Glomerular visceral epithelial cell (primary cell): ENCODE measurements around the gene GDPD4.

Experiments used
- DNase-seq: peaks from one replicate; pipeline ENCODE4 v3.0.0-alpha.2; 2016; ENCODE audit errors: extremely low spot score

The GDPD4 gene

DNA sequence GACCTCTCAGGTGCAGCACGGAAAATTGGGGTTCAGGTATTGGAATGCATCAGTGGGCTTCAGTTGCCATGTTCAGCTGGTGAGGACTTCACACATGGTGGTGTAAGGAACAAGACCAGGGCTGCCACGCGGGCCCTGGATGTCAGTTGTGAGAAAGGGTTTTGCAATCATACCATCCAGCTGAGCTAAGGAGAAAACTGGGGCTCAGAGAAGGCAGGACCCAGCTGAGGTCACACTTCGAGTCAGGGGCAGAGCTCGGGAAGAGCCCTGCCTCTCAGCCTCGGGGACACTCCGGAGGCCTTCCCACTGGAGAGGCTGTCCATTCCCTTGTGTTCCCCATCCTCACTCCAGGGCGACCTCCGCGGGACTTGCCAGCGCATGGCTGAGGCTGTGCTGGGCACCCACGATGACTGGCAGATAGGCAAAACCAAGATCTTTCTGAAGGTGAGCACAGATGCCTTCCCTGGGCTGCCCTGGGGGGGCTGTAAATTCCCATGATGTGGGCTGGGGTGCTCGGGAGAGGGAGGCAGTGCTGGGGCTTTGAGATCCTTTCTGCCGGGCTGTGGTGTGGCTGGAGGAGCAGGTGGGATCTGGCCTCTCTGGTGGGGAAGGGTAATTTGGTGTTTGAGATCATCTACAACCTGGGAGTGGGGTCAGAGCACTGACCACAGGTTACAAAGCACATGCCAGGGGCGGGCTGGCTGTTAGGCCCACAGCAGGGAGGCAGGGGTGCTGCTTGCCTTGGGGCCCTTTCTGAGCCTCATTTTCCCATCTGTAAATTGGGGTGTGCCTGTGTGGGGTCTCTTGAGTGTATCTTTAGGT is 126.3 kb downstream of the GDPD4 start:
- no peak for DNase-seq

DNA sequence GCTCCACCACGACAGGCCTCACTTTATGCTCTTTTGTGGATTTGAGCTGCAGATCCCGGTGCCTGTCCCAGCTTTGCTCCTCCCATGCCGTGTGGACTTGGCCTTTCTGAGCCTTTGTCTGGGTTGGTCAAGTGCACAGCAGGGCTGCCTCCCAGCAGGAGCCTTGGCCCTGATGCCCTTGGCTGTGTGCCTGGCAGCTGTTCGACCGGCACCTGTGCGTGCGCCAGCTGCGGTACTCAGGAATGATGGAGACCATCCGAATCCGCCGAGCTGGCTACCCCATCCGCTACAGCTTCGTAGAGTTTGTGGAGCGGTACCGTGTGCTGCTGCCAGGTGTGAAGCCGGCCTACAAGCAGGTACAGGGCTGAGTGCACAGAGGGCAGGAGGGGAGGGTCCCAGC is 126.9 kb downstream of the GDPD4 start:
- DNase-seq, result no peak

DNA sequence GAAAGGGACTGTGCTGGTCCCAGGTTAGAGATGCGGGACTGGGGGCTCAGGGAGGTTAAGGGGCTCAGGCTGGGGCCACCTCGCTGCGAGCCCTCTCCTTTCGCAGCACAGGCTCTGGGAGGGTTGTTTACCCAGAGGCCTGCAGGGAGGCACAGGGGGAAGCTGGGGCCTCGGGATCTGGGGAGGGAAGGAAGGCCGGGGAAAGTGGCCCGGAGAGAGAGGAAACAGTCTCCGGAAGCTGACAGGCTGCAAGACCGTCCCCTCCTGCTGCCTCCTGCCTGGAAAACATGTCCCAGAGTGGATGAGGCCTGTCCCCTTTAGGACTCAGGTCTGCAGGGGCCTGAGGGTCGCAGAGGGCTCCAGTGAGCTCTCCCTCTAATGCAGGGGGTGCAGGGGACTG is 128.0 kb downstream of the GDPD4 start:
- DNase-seq, result no peak

DNA sequence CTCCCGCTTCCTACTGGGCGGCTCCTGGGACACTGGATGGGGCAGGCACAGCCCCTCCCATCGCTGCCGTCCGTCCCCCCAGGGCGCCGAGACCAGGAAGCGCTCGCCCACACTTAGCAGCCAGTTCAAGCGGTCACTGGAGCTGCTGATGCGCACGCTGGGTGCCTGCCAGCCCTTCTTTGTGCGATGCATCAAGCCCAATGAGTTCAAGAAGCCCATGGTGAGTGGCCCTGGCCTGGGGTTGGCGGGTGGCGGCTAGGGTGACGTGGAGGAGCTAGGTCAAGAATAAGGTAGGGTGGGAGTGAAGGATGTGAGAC is 128.9 kb downstream of the GDPD4 start:
- DNase-seq, result no peak

DNA sequence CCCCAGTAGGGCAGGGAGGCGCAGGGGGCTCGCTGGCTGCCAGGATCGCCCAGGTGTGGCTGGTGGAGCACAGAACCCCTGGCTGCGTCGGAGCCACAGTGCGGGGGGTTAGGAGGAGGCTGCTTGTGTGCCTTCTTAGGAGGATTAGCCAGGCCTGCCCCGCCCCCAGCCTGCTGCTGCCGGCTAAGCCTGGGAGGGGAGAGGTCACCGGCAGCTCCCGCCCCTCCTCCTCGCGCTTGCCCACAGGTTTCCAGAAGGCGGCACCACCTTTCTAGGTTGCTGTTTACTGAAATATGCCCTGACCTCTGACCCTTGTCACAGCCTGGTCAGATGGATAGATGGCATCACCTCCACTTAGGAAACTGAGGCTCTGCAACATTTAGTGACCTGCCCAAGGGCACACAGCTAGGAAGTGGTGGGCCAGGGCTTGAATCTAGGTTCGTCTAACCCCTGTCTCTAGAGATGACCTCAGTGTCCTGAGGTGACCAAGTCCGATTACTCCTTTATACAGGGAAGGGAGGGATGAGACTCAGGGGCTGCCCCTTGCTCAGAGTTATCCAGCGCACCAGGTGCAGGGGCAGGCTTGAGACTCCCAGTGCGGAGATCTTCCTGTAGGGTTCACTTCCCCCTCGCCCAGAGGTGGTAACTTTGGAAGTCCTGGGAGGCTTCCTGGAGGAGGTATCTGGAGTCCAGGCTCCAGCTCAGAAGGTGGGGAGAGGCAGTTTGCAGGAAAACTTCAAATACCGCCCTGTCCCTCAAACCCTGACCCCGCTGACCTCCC is 129.4 kb downstream of the GDPD4 start:
- no peak for DNase-seq

DNA sequence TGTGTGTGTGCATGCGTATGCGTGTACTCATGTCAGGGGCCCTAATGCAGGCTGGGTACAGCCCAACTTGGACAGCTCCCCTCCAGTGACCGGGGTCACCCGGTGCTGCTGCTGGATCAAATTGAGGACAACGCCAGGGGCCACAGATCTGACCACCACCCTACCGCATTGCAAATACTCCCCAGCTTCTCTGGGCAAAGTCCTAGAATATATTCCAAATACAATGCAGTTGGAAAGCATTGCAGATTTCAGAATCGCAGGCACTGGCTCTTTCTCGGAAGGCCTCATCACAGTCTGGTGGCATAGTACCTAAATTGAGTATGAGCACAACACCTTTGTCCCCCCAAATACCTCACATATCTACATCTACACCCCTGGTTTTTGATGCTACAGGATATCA is 130.2 kb downstream of the GDPD4 start:
- DNase-seq, result no peak

DNA sequence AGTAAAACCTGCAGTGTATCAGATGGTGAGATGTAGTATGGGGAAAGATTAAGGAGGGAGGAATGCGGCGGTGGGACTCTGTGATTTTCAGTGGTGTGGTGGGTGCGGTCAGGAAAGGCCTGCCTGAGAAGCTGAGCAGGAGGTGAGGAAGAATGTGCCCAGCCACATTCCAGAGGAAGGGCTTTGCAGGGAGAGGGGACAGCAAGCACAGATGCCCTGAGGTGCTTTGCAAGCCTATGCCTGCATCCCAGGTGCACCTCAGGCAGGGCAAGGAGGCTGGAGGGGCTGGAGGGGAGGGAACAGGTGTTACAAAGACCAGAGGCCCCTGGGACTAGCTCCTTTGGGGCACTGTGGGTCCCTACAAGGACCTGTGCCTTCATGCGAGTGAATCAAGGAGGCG is 131.4 kb downstream of the GDPD4 start:
- DNase-seq, result no peak

DNA sequence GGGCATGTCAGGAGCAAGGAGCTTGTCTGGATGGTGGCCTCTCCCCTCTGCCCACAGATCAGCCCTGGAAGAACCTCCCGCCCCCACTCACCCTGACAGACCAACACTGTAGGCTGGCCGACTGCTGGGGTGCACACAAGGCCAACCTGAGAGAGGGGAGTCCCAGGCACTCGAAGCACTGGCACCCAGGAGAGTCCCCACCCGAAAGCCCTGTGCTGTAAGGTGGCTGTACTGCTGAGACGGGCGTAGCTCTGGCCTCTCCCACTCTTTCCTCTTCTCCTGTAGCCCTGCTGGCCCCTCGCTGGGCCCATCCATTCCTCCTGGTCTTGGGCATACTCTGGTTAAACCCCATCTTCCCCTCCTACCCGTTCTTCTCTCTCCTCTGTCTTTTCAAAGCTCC is 133.7 kb downstream of the GDPD4 start:
- DNase-seq, result no peak

DNA sequence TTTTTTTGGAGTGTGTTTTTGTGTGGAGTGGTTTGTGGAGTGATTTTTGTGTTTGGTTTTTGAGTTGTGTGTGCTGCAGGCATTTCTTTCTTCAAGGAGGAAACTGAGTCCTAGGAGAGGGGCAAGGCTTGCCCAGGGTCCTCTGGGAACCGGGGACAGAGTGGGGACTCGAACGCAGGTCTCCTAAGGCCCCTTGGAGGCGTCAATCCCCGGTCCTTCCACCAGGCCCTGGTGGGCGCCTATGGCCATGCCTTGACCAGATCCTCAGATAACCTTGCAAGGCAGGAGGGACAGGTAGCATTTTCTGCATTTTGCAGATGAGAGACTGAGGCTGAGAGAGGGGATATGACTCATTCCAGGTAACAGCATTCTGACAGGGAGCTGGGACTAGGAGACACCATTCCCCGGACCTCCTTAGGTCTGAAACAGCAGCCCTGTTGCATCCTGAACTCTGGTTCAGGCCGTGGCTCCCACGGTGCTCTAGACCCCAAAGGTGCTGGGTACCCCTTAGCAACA is 134.3 kb downstream of the GDPD4 start:
- DNase-seq, result no peak
